ENCODE measurements around the gene FECH. TPM values are rescaled to one million over a fixed set of nuclear protein-coding genes. Genes with fewer than 3 reads are reported as not detected.
"Not testable (repeated sequence)": the region's sequence is repeated elsewhere in the genome, so short reads cannot be mapped to it uniquely, and the experiment has no call there.

The FECH gene
- total RNA-seq, 2 experiments from 2014 or later = 5.3 to 14.2 TPM

- ChIA-PET POLR2A (no interaction called here), CTCF (ENCODE audit: unreplicated experiment) (no interaction called here)
- Histone ChIP-seq H3K27ac (ENCODE audit: low read depth, low read length, poor library complexity, severe bottlenecking) (no peak overlapping the region), H3K4me3 (ENCODE audit: low read depth, low read length, poor library complexity, severe bottlenecking) (no peak overlapping the region), H4K20me1 (ENCODE audit: insufficient read depth, low read length) (no peaks in the 10 kb centered on the region), H3K9me2 (ENCODE audit: insufficient read depth, low read length) (no peaks in the 10 kb centered on the region), H3K4me1 (ENCODE audit: insufficient read depth, low read length, poor library complexity, severe bottlenecking) (no peaks in the 10 kb centered on the region), H3K36me3 (ENCODE audit: insufficient read depth, low read length) (no peaks in the 10 kb centered on the region), H3K79me2 (ENCODE audit: insufficient read depth, low read depth, low read length) (no peaks in the 10 kb centered on the region), H3K9me3 (ENCODE audit: low read length) (no peaks in the 10 kb centered on the region), H3K4me2 (ENCODE audit: low read length) (no peak overlapping the region), H2AFZ (ENCODE audit: low read length) (no peak overlapping the region)
- intact Hi-C loops (cut with micrococcal nuclease; ENCODE audit: unreplicated experiment) = no loop called here
- TF ChIP-seq EZH2phosphoT487 (IDR thresholded peaks at IDR 0.05; ENCODE audit: borderline replicate concordance, low read depth, low read length) (no peak), CTCF (conservative IDR thresholded peaks at IDR 0.05; ENCODE audit: low read length) (no peak)
- no peak for DNase-seq (ENCODE audit: low spot score)
- no TSS peak for BruUV-seq (replicated peaks)
These were observed 63.1 kb downstream of the FECH start for GRCh38 chr18:57523171-57523956.

GRCh38 chr18:57522348-57522747, 64.2 kb downstream of the FECH start:
- H3K4me3 ChIP-seq (ENCODE audit: low read depth, low read length, poor library complexity, severe bottlenecking); H3K79me2 ChIP-seq (ENCODE audit: insufficient read depth, low read depth, low read length); POLR2A ChIA-PET; H3K36me3 ChIP-seq (ENCODE audit: insufficient read depth, low read length); H2AFZ ChIP-seq (ENCODE audit: low read length); H3K4me1 ChIP-seq (ENCODE audit: insufficient read depth, low read length, poor library complexity, severe bottlenecking); DNase-seq (ENCODE audit: low spot score); CTCF ChIA-PET (ENCODE audit: unreplicated experiment); H4K20me1 ChIP-seq (ENCODE audit: insufficient read depth, low read length); H3K4me2 ChIP-seq (ENCODE audit: low read length); H3K9me3 ChIP-seq (ENCODE audit: low read length); H3K9me2 ChIP-seq (ENCODE audit: insufficient read depth, low read length); BruUV-seq (replicated peaks); H3K27ac ChIP-seq (ENCODE audit: low read depth, low read length, poor library complexity, severe bottlenecking); intact Hi-C loops (cut with micrococcal nuclease; ENCODE audit: unreplicated experiment): not testable (repeated sequence)

GRCh38 chr18:57519668-57520424, 66.7 kb downstream of the FECH start:
- Histone ChIP-seq H3K79me2 (ENCODE audit: insufficient read depth, low read depth, low read length) (no peaks in the 10 kb centered on the region), H3K36me3 (ENCODE audit: insufficient read depth, low read length) (no peaks in the 10 kb centered on the region), H3K4me2 (ENCODE audit: low read length) (no peak overlapping the region), H3K9me3 (ENCODE audit: low read length) (no peaks in the 10 kb centered on the region), H3K9me2 (ENCODE audit: insufficient read depth, low read length) (no peaks in the 10 kb centered on the region), H3K4me3 (ENCODE audit: low read depth, low read length, poor library complexity, severe bottlenecking) (no peak overlapping the region), H3K4me1 (ENCODE audit: insufficient read depth, low read length, poor library complexity, severe bottlenecking) (no peaks in the 10 kb centered on the region), H4K20me1 (ENCODE audit: insufficient read depth, low read length) (no peaks in the 10 kb centered on the region), H2AFZ (ENCODE audit: low read length) (no peak overlapping the region), H3K27ac (ENCODE audit: low read depth, low read length, poor library complexity, severe bottlenecking) (no peak overlapping the region)
- no peak for DNase-seq (ENCODE audit: low spot score)
- TF ChIP-seq CTCF (conservative IDR thresholded peaks at IDR 0.05; ENCODE audit: low read length) = no peak
- no peak for TF ChIP-seq EZH2phosphoT487 (IDR thresholded peaks at IDR 0.05; ENCODE audit: borderline replicate concordance, low read depth, low read length)
- intact Hi-C loops (cut with micrococcal nuclease; ENCODE audit: unreplicated experiment) = no loop called here
- ChIA-PET POLR2A (no interaction called here), CTCF (ENCODE audit: unreplicated experiment) (no interaction called here)
- no TSS peak for BruUV-seq (replicated peaks)
